HG02870 (cell line): ENCODE data around the gene GNAI3.

Experiments
- ATAC-seq: cut with Tn5 transposase; IDR thresholded peaks from one replicate; pipeline ENCODE4 v1.9.1; 2021; ENCODE audit warnings: mild to moderate bottlenecking, moderate library complexity; ENCODE audit not compliant: unreplicated experiment

The GNAI3 gene

GRCh38 chr1:109548321-109549267 is at the start of gene GNAI3:
Gene GNAI3, plus strand, starts transcription at chr1:109548615. Its CDS starts 106 bp downstream, at chr1:109548721.
- peak; percentile 90 for ATAC-seq

GRCh38 chr1:109499081-109499480 is 49.3 kb upstream of the GNAI3 start:
- no peak for ATAC-seq

GRCh38 chr1:109499661-109500536 is 48.5 kb upstream of the GNAI3 start:
- no peak for ATAC-seq

GRCh38 chr1:109500941-109501381 is 47.5 kb upstream of the GNAI3 start:
- no peak for ATAC-seq

- no peak for ATAC-seq
These were observed 46.6 kb upstream of the GNAI3 start for GRCh38 chr1:109501644-109502363.

- no peak for ATAC-seq
These were observed 46.0 kb upstream of the GNAI3 start for GRCh38 chr1:109502364-109502851.

- no peak for ATAC-seq
These were observed 44.5 kb upstream of the GNAI3 start for GRCh38 chr1:109503935-109504334.

- no peak for ATAC-seq
These were observed 43.4 kb upstream of the GNAI3 start for GRCh38 chr1:109504974-109505373.

GRCh38 chr1:109508001-109508872 is 40.2 kb upstream of the GNAI3 start:
- no peak for ATAC-seq

GRCh38 chr1:109508873-109509175 is 39.6 kb upstream of the GNAI3 start:
- no peak for ATAC-seq

- no peak for ATAC-seq
These were observed 39.0 kb upstream of the GNAI3 start, which contains the start of gene AMIGO1 for GRCh38 chr1:109509176-109510134. Gene AMIGO1, minus strand, starts transcription at chr1:109509727. Its CDS starts 815 bp downstream, at chr1:109508912.

GRCh38 chr1:109513110-109513710 is 35.2 kb upstream of the GNAI3 start:
- ATAC-seq, result no peak

- ATAC-seq, result no peak
These were observed 33.6 kb upstream of the GNAI3 start for GRCh38 chr1:109514846-109515245.

GRCh38 chr1:109516872-109517271 is 31.5 kb upstream of the GNAI3 start:
- ATAC-seq, result no peak

- no peak for ATAC-seq
These were observed 31.1 kb upstream of the GNAI3 start for GRCh38 chr1:109517337-109517736.

GRCh38 chr1:109521002-109521951 is 27.1 kb upstream of the GNAI3 start:
- ATAC-seq, result no peak

- ATAC-seq, result no peak
These were observed 26.4 kb upstream of the GNAI3 start for GRCh38 chr1:109522026-109522425.
